Mesothelial cell of epicardium (in vitro differentiated cells): ENCODE measurements around the gene TCN1. TPM values are rescaled to one million over a fixed set of nuclear protein-coding genes. Genes with fewer than 3 reads are reported as not detected.
"Not testable (repeated sequence)": the region's sequence is repeated elsewhere in the genome, so short reads cannot be mapped to it uniquely, and the experiment has no call there.

Experiments used
- DNase-seq, 2 experiments: peaks; one replicate each; pipeline ENCODE4 v3.0.0; 2021; ENCODE audit warnings: low spot score in 2 of 2; ENCODE audit not compliant: unreplicated experiment in 2 of 2
- H3K27ac Mint-ChIP-seq: 2 replicates; pipeline ENCODE4 v1.8.0; 2021; ENCODE audit warnings: mixed read lengths
- H3K27me3 Mint-ChIP-seq: 2 replicates; pipeline ENCODE4 v1.8.0; 2021; ENCODE audit warnings: low read depth, mixed read lengths
- H3K36me3 Mint-ChIP-seq: 2 replicates; pipeline ENCODE4 v1.8.0; 2021; ENCODE audit warnings: mixed read lengths
- H3K4me1 Mint-ChIP-seq: 2 replicates; pipeline ENCODE4 v1.8.0; 2021; ENCODE audit warnings: mixed read lengths
- H3K4me3 Mint-ChIP-seq: 2 replicates; pipeline ENCODE4 v1.8.0; 2021; ENCODE audit warnings: mild to moderate bottlenecking, moderate library complexity, mixed read lengths
- H3K9me3 Mint-ChIP-seq: 2 replicates; pipeline ENCODE4 v1.8.0; 2021; ENCODE audit warnings: mixed read lengths
- CTCF ChIP-seq: fragments of 200-600 bp; sonication (generic); IDR thresholded peaks from one replicate; pipeline ENCODE4 v1.5.0; 2021; ENCODE audit warnings: antibody characterized with exemption; ENCODE audit not compliant: unreplicated experiment
- total RNA-seq: library from RNA; stranded (reverse); gene quantifications from 3 replicates; pipeline ENCODE4 v1.2.1, GENCODE V29; 2021

Gene TCN1, protein sequence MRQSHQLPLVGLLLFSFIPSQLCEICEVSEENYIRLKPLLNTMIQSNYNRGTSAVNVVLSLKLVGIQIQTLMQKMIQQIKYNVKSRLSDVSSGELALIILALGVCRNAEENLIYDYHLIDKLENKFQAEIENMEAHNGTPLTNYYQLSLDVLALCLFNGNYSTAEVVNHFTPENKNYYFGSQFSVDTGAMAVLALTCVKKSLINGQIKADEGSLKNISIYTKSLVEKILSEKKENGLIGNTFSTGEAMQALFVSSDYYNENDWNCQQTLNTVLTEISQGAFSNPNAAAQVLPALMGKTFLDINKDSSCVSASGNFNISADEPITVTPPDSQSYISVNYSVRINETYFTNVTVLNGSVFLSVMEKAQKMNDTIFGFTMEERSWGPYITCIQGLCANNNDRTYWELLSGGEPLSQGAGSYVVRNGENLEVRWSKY
- total RNA-seq: not detected in 3 replicates

DNA sequence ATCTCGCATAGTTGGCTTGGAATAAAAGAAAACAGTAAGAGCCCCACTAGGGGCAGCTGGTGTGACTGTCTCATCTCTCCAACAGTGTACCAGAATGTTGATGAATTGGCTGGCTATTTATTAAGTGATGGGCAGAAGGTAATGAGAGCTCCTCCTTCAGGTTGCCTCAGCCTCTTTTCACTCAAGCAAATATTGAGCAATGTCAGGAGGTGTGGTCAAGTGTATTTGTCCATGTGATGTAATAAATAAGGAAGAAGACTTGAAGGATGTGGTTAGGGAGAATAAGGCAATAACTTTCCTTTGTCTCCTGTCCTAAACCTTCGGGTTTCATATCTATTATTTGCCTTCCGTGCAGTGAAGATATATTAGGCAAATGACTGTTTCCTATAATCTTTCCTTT, at the start of gene TCN1:
TSS of gene TCN1 (minus strand) at position 91 of the 400 bp plus-strand sequence. CDS start at position 74, 17 bp downstream.
- H3K36me3 Mint-ChIP-seq: no peaks in the 10 kb centered on the region
- no peak for TF ChIP-seq CTCF
- H3K9me3 Mint-ChIP-seq: peaks cover 23% of the 10 kb centered on the region
- DNase-seq: no peak
- H3K27ac Mint-ChIP-seq: no peak within 1 kb of the TSS
- H3K4me1 Mint-ChIP-seq: no peaks in the 10 kb centered on the region
- H3K27me3 Mint-ChIP-seq: no peaks in the 10 kb centered on the region
- H3K4me3 Mint-ChIP-seq: no peak within 1 kb of the TSS

DNA sequence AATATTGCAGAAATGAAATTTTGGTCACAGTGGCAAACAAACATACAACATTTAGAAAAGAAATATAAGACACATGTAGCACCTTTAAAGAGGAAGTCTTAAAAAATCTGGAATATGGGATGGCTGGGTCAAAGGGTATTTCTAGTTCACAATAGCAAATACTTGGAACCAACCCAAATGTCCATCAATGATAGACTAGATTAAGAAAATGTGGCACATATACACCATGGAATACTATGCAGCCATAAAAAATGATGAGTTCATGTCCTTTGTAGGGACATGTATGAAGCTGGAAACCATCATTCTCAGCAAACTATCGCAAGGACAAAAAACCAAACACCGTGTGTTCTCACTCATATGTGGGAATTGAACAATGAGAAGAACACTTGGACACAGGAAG, 37.3 kb upstream of the TCN1 start:
- not testable (repeated sequence) for DNase-seq, H3K27ac Mint-ChIP-seq, H3K4me3 Mint-ChIP-seq, H3K9me3 Mint-ChIP-seq, H3K27me3 Mint-ChIP-seq, H3K4me1 Mint-ChIP-seq, H3K36me3 Mint-ChIP-seq

GRCh38 chr11:59901306-59901705, 35.0 kb upstream of the TCN1 start:
- Mint-ChIP-seq H3K27me3 (no peaks in the 10 kb centered on the region), H3K4me3 (no peak overlapping the region), H3K9me3 (peaks cover 5% of the 10 kb centered on the region), H3K4me1 (no peaks in the 10 kb centered on the region), H3K36me3 (no peaks in the 10 kb centered on the region), H3K27ac (no peak overlapping the region)
- DNase-seq: no peak
- TF ChIP-seq CTCF: no peak

DNA sequence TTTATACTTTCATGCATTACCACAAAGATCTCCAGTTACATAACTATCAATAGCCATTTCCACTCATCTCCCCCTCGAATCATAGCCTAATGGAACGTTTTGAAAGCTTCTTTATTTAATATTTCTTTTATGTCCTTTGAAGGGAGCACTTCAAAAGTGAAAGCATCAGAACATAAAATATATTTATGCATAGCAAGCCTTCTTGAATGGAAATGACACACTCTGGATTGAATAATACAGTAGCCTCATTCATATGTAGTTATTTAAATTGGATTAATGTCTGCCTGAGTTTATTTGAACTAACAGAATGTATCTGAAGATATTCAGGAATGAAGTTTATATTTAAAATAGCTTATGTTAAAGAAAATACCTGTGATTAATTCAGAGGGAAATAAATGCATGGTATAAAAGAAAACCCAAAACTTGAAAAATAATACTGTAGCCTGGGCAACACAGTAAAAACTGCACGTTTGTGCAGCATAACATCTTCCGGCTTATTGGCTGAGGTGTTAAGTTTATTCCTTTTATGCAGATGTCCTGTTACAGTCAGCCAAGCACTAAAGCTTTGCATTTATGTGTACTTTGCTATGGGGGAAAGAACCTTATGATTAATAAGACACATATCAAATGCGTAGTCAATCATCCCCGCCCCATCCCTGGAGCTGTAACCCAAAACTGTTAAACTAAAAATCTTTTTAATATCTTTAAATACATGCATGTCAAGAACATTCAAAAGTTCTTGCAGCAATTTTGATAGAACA, 34.3 kb upstream of the TCN1 start:
- Mint-ChIP-seq H3K4me1 (no peaks in the 10 kb centered on the region), H3K36me3 (no peaks in the 10 kb centered on the region), H3K9me3 (no peaks in the 10 kb centered on the region), H3K27ac (no peak overlapping the region), H3K4me3 (no peak overlapping the region), H3K27me3 (no peaks in the 10 kb centered on the region)
- no peak for TF ChIP-seq CTCF
- DNase-seq: no peak

DNA sequence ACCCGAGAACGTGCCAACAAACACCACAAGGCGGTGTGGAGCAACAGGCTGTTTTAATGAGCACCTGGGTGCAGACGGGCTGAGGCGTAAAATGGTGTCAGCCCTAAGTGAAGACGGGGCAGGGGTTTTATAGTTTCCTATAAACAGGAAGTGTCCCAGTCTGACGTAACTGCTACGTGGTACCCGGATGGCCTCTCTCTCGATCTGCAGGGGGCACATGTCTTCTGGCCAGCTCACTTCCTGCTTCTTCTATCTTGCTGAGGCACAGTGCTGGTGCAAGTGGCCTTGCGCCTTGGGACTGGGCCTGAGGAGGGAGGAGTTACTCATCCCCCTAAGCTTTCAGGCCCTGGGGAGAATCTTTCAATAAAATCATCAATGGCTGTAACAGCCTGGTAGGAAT, 33.2 kb upstream of the TCN1 start:
- Mint-ChIP-seq H3K27me3 (no peaks in the 10 kb centered on the region), H3K36me3 (no peaks in the 10 kb centered on the region), H3K4me3 (no peak overlapping the region), H3K27ac (no peak overlapping the region), H3K9me3 (no peaks in the 10 kb centered on the region), H3K4me1 (no peaks in the 10 kb centered on the region)
- no peak for DNase-seq
- TF ChIP-seq CTCF: no peak

GRCh38 chr11:59898650-59899049, 32.4 kb upstream of the TCN1 start:
- Mint-ChIP-seq H3K4me1 (no peaks in the 10 kb centered on the region), H3K9me3 (no peaks in the 10 kb centered on the region), H3K27ac (no peak overlapping the region), H3K4me3 (no peak overlapping the region), H3K36me3 (no peaks in the 10 kb centered on the region), H3K27me3 (no peaks in the 10 kb centered on the region)
- no peak for TF ChIP-seq CTCF
- no peak for DNase-seq
